ENCODE data around the gene ZFAND6.
"Not testable (repeated sequence)": the region's sequence is repeated elsewhere in the genome, so short reads cannot be mapped to it uniquely, and the experiment has no call there.

The ZFAND6 gene

GRCh38 chr15:80127911-80128310, 68.4 kb downstream of the ZFAND6 start:
- no peak overlapping the region for H3K27ac ChIP-seq
- H3K4me3 ChIP-seq: no peak overlapping the region

DNA sequence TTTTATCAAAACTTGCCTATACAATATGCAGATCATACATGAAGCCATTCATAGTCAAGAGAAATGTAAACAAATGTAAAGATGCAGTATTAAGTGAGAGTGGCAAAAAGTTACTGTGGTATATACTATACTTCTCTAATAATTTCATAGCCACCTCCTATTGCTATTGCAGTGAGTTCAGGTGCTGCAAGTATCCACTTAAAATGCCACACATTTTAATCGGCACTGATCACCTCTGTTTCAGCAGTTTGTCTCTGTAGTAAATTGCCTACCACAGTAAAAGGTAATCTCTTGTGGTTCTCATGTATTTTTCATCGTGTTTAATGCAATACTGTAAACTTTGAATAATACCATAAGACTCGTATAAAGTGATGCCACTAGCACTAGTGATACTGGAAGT, 72.9 kb downstream of the ZFAND6 start:
- no peak overlapping the region for H3K27ac ChIP-seq

DNA sequence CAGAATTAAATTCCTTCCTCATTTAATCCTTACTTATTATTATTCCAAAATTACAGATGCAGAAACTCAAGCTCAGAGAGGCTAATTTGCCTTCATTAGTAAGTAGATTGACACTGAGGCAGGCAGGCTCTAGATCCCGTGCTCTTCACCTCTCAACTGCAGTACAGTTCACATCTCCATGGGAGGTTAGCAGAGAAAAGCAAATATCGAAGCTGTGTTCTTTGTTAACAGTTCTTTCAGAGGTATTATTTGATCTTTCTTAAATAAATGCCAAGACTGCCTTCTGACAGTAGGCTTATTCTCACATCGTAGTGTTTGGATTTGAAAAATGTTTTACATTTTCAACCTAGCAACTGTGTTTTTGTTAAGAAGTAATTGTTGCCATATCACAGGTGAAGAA, 77.4 kb downstream of the ZFAND6 start:
- Histone ChIP-seq H3K4me3 (no peak overlapping the region), H3K27ac (no peak overlapping the region)

More for the DNA sequence above, 72.9 kb downstream of the ZFAND6 start:
- no peak overlapping the region for H3K4me3 ChIP-seq

DNA sequence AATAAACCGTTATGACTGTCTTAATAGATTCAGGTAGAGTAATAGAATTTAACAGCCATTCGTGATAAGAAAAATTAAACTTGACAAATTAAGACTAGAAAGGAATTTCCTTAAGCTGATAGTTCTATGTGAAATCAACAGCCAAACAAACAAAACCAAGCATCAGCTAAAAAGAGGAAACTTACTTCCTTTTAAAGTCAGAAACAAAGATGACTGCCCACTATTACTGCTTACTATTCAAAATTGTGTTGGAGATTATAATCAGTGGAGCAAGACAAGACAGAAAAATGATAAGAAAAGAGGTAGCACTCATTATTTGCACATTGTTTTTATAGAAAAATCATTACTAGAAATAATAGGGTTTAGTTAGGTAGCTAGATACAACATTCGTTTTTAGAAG, 79.5 kb downstream of the ZFAND6 start:
- Histone ChIP-seq H3K4me3 (no peak overlapping the region), H3K27ac (no peak overlapping the region)

DNA sequence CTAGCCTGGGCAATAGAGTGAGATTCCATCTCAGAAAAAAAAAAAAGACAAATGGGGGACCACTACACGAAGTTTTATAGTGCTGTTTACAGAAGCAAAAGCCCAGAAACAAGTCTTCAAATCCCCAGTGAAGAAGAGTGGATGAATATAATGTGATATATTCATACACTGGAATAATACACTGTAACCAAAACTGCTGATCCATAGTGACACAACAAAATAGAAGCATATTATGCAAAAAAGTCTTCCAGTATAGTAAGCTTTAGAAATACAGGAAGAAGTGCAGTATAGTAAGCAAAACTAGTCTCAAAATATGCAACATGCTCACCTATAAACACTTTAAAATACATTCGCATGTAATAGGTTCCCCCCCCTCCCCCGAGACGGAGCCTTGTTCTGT, 81.4 kb downstream of the ZFAND6 start:
- no peak overlapping the region for H3K4me3 ChIP-seq
- H3K27ac ChIP-seq: no peak overlapping the region

- Histone ChIP-seq H3K27ac (no peak overlapping the region), H3K4me3 (no peak overlapping the region)
Measured at GRCh38 chr15:80141916-80142598, 82.6 kb downstream of the ZFAND6 start.

DNA sequence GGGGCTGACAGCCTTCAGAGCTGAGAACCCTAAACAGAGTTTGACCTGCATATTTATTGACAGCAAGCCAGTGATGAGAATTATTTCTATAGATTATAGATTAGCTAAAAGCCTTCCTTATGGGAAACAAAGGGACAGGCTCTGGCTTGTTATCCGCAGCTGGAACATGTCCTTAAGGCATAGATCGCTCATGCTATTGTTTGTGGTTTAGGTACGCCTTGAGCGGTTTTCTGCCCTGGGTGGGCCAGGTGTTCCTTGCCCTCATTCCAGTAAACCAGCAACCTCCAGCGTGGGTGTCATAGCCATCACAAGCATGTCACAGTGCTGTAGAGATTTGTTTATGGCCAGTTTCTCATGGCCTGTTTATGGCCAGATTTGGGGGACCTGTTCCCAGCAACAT, 83.2 kb downstream of the ZFAND6 start:
- Histone ChIP-seq H3K4me3 (no peak overlapping the region), H3K27ac (no peak overlapping the region)

DNA sequence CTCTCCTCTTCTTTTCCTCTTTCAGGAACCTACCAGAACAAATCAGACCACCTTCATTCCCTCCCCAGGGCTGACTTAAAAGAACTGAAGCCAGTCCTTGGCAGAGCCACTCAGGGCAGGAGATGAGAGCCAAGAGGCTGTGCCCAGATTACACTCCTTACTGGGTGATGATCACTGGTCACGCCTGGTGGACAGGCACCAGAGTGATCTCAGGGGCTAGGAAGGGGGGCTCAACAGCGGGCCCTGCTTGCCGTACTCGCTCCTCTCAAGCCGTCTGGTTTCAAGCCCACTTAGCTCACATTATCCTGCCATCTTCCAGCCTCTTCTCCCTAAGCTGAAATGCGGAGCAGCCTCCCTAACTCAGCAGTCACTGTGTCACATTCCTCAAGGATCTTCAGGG, 91.7 kb downstream of the ZFAND6 start:
- Histone ChIP-seq H3K27ac (no peak overlapping the region), H3K4me3 (no peak overlapping the region)

DNA sequence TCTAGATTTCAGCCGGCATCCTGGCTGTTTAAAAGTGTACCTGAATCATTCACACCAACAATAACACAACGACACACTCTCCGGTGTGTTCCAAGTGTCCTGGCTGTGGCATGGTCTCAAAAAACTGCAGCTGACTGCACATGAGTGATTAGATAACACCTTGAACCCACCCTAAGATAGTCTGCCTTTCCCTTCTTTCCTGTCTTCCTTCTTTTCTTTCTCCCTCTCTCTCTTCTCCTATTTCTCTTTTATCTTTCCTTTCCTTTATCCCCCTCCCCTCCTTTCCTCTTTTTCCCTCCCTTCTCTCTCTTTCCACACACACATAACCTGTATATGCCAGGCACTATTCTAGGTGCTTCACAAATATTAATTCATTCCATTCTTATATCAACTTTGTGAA, 92.1 kb downstream of the ZFAND6 start:
- Histone ChIP-seq H3K4me3 (no peak overlapping the region), H3K27ac (peak overlapping the region in 2 of 21 experiments; percentile 62 to 69)

GRCh38 chr15:80152180-80152895, 92.9 kb downstream of the ZFAND6 start:
- peak overlapping the region in 20 of 21 experiments; percentile 22 to 82 (median 63) for H3K27ac ChIP-seq

DNA sequence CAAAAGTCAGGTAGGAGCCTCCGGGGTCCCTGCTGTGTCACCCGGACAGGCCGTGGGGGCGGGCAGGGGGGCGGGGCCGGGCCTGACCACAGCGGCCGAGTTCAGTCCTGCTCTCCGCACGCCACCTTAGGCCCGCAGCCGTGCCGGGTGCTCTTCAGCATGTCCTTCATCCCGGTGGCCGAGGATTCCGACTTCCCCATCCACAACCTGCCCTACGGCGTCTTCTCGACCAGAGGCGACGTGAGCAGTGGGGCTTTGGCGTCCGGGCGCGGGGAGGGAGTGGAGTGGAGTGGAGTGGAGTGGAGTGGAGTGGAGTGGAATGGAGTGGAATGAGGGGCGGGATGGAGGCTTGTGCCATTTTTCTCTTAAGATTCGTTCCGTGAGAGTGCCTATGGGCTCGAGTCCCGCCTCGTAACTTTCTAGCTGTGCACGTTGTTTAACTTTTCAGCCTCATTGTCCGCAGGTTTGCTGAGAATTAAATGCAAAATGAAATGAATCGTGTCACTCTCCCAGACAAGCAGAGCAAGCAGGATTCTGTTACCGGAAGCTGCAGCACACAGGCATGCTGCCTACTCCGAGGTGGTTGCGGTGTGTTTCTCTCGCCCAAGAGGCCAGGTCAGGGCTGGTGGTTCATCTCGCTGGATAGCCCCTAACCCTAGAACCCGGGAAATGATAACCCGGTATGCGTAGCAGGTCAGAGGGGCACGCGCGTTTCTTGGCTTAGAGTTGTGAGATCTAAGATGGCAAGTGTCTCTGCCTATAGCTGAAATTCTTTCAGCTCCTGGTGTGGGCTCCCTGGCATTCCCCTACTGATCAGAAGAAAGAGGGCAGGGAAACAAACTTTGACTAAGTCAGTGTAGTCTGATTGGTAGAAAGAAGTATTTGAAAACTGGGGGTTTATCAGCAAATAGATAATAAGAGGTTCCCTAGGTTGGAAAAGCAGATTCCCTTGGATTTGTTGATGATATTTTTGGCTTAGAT, 93.7 kb downstream of the ZFAND6 start, which contains the start of gene FAH:
Gene FAH (plus strand): TSS at position 104 of the 981 bp plus-strand sequence. CDS start 56 bp downstream, at position 160.
- peak within 1 kb of the TSS; percentile 22 to 82 (median 62) for H3K27ac ChIP-seq

More at GRCh38 chr15:80152180-80152895, 92.9 kb downstream of the ZFAND6 start:
- peak overlapping the region; percentile 60 to 72 (median 68) for H3K4me3 ChIP-seq

DNA sequence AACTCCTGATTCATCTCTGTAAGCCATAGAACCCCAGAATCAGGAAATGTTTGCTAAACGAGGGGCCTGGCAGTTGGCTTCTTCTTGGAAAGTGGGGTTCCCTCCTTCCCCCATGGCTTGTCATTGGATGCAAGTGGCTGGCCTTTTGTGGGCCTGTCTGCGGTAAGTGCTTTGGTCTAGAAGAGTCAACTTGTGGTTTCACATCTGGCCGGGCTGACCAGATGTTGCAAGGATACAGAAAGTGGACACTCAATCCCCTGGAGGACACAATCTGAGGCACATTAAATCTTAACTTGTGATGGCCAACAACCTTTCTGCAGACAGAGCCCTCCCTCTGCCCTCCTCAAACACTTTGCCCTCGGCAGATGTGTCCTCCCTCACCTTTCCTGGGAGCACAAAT, 94.4 kb downstream of the ZFAND6 start:
- Histone ChIP-seq H3K4me3 (no peak overlapping the region), H3K27ac (peak overlapping the region in 2 of 21 experiments; percentile 56 to 59)

More for the DNA sequence above, 93.7 kb downstream of the ZFAND6 start, which contains the start of gene FAH:
- H3K4me3 ChIP-seq: peak within 1 kb of the TSS; percentile 60 to 72 (median 68)

- no peak overlapping the region for H3K4me3 ChIP-seq
- H3K27ac ChIP-seq: no peak overlapping the region
Measured at GRCh38 chr15:80154336-80154735, 94.9 kb downstream of the ZFAND6 start.

DNA sequence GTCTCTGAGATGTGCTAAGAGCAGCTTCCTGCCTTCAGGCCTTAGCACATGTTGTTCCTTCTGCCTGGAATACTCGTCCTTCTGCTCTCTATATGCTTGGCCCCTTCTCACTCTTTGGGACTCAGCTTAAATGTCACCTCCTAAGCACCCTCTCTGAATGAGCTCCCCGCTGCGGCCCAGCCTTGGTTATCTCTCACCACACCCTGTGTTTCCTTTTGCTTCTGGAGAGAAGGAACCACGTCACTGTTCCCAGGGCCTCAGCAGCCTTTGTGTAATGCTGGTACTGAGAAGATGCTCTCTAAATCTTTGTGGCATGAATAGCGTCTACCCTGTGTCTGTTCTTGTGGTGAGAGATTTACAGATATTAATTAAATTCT, 95.5 kb downstream of the ZFAND6 start:
- H3K4me3 ChIP-seq: no peak overlapping the region
- no peak overlapping the region for H3K27ac ChIP-seq

DNA sequence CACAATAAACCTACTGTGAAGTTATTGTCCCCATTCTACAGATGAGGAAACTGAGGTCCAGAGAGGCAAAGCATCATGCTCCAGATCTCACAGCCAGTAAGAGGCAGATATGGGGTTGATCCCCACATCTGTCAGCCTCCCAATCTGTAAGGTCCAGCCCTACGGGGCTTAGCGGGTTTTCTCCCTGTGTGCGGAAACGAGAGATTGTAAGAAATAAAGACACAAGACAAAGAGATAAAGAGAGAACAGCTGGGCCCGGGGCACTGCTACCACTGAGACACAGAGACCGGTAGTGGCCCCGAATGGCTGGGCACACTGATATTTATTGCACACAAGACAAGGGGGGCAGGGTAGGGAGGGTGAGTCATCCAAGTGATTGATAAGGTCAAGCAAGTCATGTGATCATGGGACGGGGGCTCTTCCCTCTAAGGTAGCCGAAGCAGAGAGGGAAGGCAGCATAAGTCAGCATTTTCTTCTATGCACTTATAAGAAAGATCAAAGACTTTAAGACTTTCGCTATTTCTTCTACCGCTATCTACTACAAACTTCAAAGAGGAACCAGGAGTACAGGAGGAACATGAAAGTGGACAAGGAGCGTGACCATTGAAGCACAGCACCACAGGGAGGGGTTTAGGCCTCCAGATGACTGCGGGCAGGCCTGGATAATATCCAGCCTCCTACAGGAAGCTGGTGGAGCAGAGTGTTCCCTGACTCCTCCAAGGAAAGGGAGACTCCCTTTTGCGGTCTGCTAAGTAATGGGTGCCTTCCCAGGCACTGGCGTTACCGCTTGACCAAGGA, 96.1 kb downstream of the ZFAND6 start:
- H3K27ac ChIP-seq, H3K4me3 ChIP-seq: not testable (repeated sequence)

DNA sequence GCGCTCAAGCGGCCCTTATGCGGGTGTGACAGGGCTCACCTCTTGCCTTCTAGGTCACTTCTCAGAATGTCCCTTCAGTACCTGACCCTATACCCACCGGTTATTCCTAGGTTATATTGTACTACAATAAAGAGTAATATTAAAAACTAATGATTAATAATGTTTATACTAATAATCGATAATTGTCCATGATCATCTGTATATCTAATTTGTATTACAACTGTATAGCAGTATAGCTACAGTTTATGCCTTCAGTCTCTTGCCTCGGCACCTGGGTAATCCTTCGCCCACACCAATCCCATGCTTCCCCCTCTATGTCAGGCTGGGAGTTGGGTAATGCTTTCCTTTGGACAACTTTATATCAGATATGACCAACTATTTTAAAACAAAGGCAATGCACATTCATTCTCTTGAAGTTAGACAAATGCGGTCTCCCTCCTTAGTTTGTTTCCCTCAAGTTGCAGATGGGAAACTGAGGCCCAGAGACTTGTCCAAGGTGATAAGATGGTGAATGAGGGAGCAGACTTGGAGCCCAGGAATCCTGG, 96.8 kb downstream of the ZFAND6 start:
- Histone ChIP-seq H3K4me3 (no peak overlapping the region), H3K27ac (no peak overlapping the region)

DNA sequence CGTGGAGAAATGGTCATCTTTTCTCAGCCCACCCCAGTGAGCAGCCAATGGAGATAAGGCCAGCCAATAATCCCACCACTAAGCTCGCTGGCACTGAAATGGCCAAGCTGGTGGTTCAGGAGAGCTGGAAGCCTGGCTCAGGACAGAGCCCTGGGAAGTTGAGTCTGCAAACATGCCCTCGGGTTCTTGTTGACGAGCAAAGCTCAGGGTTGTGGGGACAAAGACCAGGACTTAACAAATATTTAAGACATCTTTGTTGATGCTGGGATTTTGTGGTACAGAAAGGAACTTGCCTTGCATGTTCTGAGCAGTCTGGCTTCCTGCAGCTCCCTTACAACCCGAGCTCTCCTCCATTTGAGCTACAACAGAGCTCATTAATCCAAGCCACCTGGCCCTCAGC, 97.7 kb downstream of the ZFAND6 start:
- H3K27ac ChIP-seq: no peak overlapping the region
- H3K4me3 ChIP-seq: no peak overlapping the region

GRCh38 chr15:80159301-80159700, 99.8 kb downstream of the ZFAND6 start:
- Histone ChIP-seq H3K4me3 (no peak overlapping the region), H3K27ac (no peak overlapping the region)

Measured in skin epidermis (tissue), 12 donors.